HL-60/S4 (cell line): ENCODE results near the gene CC2D2A.
"Not testable (repeated sequence)": the region's sequence is repeated elsewhere in the genome, so short reads cannot be mapped to it uniquely, and the experiment has no call there.

Experiments
- in situ Hi-C: fragments of 300-500 bp; cut with MboI; formaldehyde crosslinking; loops from 2 replicates; pipeline ENCODE4 v1.14.3; 2022; ENCODE audit warnings: low sequenced_read_pairs

CC2D2A gene

GRCh38 chr4:15507679-15508078, 38.0 kb downstream of the CC2D2A start:
- in situ Hi-C loops: no loop called here

- in situ Hi-C loops: no loop called here
These were observed 41.3 kb downstream of the CC2D2A start for GRCh38 chr4:15510961-15511360.

GRCh38 chr4:15513545-15513944, 43.9 kb downstream of the CC2D2A start:
- in situ Hi-C loops: no loop called here

DNA sequence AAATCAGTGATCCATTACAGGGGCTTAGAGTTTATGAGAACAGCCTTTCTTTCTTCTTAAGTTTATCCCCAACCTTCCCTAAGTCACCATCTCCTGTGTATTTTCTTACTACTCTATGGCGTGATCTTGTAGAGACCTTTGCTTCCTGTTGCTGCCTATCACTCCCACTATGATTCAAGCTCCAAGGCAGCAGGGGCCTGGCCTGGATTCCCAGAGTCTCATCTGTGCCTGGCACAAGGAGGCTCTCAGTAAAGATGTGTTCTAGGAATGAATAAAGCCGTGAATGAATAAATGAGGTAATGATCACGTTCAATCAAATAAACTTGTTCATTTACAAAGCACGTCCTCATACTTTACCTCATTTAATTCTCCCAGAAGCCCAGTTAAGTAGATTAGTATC, 45.4 kb downstream of the CC2D2A start:
- in situ Hi-C loops: no loop called here

DNA sequence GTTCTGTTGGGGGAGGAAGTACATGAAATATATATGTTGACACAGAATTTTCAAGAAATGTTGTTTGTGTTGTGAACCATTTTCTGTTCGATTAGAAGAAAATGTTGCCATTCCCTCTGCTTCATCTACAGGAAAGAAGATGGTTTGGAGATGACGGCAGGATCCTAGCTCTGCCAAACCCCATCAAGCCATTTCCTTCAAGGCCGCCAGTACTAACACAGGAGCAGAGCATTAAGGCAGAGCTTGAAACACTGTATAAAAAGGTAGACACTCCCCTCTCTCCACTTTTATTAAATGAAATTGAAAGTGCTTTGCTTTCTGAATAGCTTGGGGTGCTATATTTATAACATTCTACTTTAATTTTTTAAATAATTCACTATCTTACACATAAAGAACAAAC, 46.8 kb downstream of the CC2D2A start:
- in situ Hi-C loops: no loop called here

GRCh38 chr4:15517681-15518080, 48.0 kb downstream of the CC2D2A start:
- in situ Hi-C loops: not testable (repeated sequence)

DNA sequence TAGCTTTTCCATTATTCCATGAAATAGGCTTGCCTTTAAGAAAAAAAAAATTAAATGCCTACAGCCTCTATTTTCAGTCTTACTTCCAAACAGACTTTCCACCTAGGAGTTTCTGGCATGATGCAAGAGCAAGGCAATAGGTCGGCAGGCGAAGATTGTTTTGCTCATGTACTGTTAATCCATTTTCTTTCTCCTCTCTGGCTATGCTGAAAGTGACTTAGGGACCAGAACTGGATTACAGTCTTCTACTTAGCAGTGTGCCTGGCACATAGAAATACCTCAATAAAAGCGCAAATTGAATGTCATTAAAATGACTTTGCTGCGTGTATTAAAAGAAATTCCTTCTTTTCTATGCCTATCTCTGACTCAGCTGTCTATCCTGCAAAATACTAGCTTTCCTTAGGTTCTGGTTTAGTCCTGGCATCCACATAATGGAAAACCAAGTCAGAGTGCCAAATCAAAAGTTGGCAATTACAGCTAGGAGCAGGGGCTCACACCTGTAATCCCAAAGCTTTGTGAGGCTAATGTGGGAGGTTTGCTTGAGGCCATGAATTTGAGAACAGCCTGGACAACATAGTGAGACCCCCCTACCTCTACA, 51.9 kb downstream of the CC2D2A start:
- in situ Hi-C loops: no loop called here

DNA sequence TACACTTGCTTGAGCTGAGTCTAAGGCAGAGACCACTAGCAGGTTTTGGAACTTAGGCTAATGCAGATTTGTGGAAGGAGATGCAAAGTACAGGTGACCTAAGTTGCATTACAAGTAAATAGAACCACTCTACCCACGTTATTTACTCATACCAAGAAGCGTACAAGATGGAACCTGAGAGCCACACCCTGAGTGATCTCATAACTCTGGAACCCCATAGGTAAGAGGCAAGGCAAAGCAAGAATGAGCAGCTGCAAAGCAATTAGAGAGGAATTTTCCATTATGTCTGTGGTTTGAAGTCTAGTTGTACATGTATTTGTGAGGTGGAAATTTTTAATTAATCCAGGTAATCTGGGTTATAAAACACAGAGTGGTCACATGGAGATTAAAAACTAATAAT, 55.4 kb downstream of the CC2D2A start:
- in situ Hi-C loops: no loop called here

DNA sequence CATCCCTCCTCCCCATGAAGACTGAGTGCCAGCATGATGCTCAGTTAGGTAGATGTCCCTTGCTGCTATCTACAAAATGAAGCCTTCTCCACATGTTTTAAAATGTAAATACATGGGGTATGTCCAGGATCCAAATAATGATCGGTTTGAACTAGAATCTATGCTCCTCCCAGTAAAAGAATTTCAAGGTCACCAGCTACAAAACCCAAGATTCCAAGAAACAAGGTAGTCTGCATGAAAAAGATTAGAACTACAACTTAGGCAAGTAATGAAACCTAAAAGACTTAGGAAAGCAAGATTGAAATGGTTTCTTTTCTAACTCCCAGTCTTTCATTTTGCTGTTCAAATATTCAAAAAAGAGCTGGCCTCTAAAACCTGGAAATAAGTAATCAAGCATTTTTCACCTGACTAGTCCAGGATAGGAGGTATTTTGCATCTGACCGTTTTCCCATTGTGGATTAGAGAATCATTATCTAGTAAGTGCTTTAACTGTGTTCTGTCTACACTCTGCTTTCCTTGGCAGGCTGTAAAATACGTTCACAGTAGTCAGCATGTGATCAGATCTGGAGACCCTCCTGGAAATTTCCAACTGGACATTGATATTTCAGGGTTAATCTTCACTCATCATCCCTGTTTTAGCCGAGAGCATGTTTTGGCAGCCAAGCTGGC, 57.4 kb downstream of the CC2D2A start:
- in situ Hi-C loops: no loop called here

GRCh38 chr4:15531792-15532191, 62.1 kb downstream of the CC2D2A start:
- in situ Hi-C loops: no loop called here

GRCh38 chr4:15533817-15534216, 64.1 kb downstream of the CC2D2A start:
- in situ Hi-C loops: no loop called here

DNA sequence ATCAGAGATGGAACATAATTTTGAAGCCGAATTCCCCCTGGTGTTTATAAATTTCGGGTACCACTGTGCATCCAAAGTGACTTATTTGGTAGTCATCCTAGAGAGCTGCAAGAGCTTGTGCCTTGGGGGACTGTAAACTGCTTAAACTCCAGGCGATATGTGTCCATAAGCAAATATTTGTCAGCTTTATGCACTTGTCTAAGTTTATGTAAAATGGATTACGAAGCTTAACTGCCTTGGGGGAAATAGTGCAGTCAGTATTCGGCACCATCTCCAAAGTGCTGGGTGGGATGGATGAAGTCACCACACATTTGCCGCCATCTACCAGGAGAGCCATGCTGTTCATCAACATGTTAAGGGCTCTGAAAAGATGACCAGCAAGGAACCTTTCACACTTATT, 65.9 kb downstream of the CC2D2A start:
- in situ Hi-C loops: no loop called here

- in situ Hi-C loops: no loop called here
These were observed 67.1 kb downstream of the CC2D2A start for GRCh38 chr4:15536552-15537499.

DNA sequence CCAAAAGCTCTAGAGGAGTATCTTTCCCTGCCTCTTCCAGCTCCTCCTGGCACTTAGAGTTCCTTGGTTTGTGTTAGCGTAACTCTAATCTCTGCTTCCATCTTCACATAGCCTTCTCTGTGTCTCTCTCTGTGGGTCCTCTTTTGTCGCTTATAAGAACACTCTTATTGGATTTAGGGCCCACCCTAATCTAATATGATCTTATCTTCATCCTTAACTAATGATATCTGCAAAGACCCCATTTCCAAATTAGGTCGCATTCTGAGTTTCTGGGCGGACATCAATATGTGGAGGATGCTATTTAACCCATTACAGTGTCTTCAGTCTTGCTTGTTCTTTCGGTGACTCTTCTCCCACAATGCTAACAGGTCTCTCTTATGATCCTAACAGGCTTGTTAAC, 72.3 kb downstream of the CC2D2A start:
- in situ Hi-C loops: no loop called here

GRCh38 chr4:15542760-15543159, 73.1 kb downstream of the CC2D2A start:
- in situ Hi-C loops: no loop called here

DNA sequence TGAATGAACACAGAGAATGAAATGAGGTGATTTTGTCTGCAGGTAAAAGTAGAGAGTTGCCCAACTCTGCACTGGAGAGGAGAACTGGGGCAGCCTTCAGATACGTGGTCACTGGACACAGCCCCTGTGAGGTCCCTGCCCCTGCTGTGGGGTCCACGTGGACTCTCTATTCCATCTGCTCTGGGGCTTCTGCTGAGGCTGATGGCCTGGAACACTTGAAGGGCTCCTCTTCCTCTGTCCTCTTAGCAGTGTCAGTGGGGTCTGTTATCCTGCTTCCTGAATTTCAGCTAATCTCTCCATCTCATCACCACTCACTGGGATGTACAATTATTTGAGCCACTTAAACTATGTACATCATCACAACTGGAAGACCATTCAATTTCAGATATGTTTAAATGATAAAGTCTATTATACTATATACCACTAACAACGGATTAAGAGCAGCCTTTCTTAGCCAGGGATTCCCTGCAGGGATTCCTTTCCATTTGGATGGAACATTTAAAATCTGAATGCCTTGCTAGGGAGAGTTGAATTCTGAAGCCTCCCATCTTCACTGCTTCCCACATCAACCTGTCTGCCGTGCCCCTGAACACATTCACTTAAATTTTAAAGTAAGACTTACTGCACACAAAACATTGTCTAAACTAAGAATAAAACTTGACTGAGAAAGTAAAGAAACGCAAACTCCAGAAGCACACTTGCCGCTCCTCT, 74.0 kb downstream of the CC2D2A start:
- in situ Hi-C loops: no loop called here

- in situ Hi-C loops: no loop called here
These were observed 74.6 kb downstream of the CC2D2A start for GRCh38 chr4:15544248-15544729.

DNA sequence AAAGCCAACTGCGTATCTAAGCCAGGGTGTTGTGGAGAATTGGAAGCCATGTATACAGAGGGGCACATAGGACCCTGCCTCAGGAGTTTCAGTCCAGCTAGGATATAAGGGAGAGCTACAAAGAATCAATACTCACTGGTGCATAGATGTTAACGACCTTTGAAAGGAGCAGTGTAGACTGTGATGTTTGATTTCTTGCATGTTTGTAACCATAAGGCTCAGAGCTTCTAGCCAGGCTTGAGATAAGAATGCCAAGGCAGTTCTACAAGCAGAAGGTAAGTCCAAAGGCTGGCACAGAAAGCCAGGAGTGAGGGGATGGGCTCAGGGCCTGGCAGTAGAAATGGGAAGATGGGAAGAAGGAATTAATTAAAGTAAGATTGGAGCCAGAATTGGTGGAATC, 75.7 kb downstream of the CC2D2A start:
- in situ Hi-C loops: no loop called here

DNA sequence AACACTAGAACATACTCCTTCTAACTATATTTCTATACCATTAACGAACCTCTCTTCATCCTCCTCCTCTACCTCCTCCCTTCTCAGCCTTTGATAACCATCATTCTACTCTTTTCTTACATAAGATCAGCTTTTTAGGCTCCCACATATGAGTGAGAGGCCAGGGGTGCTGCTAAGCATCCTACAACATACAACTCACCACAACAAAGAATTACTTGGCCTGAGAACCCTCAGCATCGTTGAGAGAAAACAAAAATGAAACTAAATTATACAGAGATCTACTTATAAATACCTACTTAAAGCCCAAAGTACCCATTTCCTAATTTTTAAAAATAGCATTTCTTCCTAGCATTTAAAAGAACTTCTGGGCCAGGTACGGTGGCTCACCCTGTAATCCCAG, 77.7 kb downstream of the CC2D2A start:
- in situ Hi-C loops: no loop called here

GRCh38 chr4:15550491-15550890, 80.8 kb downstream of the CC2D2A start:
- in situ Hi-C loops: no loop called here
